CD14-positive monocyte (primary cell): ENCODE results near the gene SFRP4. TPM values are rescaled to one million over a fixed set of nuclear protein-coding genes. Genes with fewer than 3 reads are reported as not detected.

ENCODE experiments used
- DNase-seq, 3 donors: peaks; one replicate each; pipeline ENCODE4 v3.0.0-alpha.2; 2011 to 2022
- H2AFZ ChIP-seq: 2 replicates; pipeline ENCODE4 v1.6.0; 2012; ENCODE audit warnings: mild to moderate bottlenecking, low read depth, low read length, inconsistent platforms; ENCODE audit not compliant: insufficient read depth, poor library complexity, severe bottlenecking
- H3K27ac ChIP-seq, 2 donors: 1 replicate in 1 of 2; 2 replicates in 1 of 2; pipeline ENCODE4 v1.5.1; 2012 to 2013; ENCODE audit warnings: low read length in 2 of 2, control low read depth in 1 of 2, inconsistent platforms in 1 of 2, low read depth in 1 of 2, mild to moderate bottlenecking in 1 of 2
- H3K27me3 ChIP-seq, 2 donors: one replicate each; pipeline versions ENCODE4 v1.6.0 to v1.6.1; 2011 to 2013; ENCODE audit warnings: low read length in 2 of 2; ENCODE audit not compliant: control insufficient read depth in 2 of 2, insufficient read depth in 2 of 2
- H3K36me3 ChIP-seq, 2 donors: replicated peaks in 1 of 2; 1 replicate in 1 of 2; 2 replicates in 1 of 2; pipeline versions ENCODE4 v1.5.1 to v1.6.1; 2012 to 2013; ENCODE audit warnings: low read length in 2 of 2, control low read depth in 1 of 2, inconsistent platforms in 1 of 2, mild to moderate bottlenecking in 1 of 2; ENCODE audit not compliant: insufficient read depth in 2 of 2, control insufficient read depth in 1 of 2
- H3K4me1 ChIP-seq, 2 donors: 1 replicate in 1 of 2; 2 replicates in 1 of 2; pipeline versions ENCODE4 v1.5.1 to v1.6.1; 2012 to 2013; ENCODE audit warnings: low read length in 2 of 2, control low read depth in 1 of 2, inconsistent platforms in 1 of 2, mild to moderate bottlenecking in 1 of 2, moderate library complexity in 1 of 2; ENCODE audit not compliant: insufficient read depth in 2 of 2, control insufficient read depth in 1 of 2
- H3K4me2 ChIP-seq: replicated peaks from 2 replicates; pipeline ENCODE3; 2012; ENCODE audit warnings: low read length, moderate library complexity, mild to moderate bottlenecking; ENCODE audit not compliant: poor library complexity, severe bottlenecking; ENCODE audit errors: extremely low read depth
- H3K4me3 ChIP-seq, 3 experiments: fragments of 200-600 bp in 1 of 3; sonication (generic) in 1 of 3; replicated peaks in 1 of 3; 1 replicate in 2 of 3; 2 replicates in 1 of 3; pipeline ENCODE4 v1.5.1; 2011 to 2013; ENCODE audit warnings: low read length in 3 of 3, mild to moderate bottlenecking in 3 of 3, control low read depth in 2 of 3, low read depth in 2 of 3, inconsistent platforms in 1 of 3, moderate library complexity in 1 of 3
- H3K79me2 ChIP-seq: 2 replicates; pipeline ENCODE4 v1.6.0; 2012; ENCODE audit warnings: mild to moderate bottlenecking, control low read depth, inconsistent platforms, low read length, moderate library complexity; ENCODE audit not compliant: insufficient read depth
- H3K9ac ChIP-seq: 2 replicates; pipeline ENCODE4 v1.6.0; 2017; ENCODE audit warnings: low read length, mild to moderate bottlenecking; ENCODE audit not compliant: insufficient read depth, poor library complexity, severe bottlenecking
- H3K9me3 ChIP-seq, 2 donors: replicated peaks in 1 of 2; 1 replicate in 1 of 2; 2 replicates in 1 of 2; pipeline versions ENCODE4 v1.5.1 to v1.6.1; 2012 to 2013; ENCODE audit warnings: low read length in 2 of 2, control low read depth in 1 of 2; ENCODE audit not compliant: control insufficient read depth in 1 of 2, insufficient read depth in 1 of 2
- H4K20me1 ChIP-seq: 2 replicates; pipeline ENCODE4 v1.6.0; 2012; ENCODE audit warnings: mild to moderate bottlenecking, low read length, control low read depth, moderate library complexity; ENCODE audit not compliant: insufficient read depth
- H3K27ac Mint-ChIP-seq, 7 donors: one replicate each; pipeline ENCODE4 v1.8.0; 2020; ENCODE audit warnings: mild to moderate bottlenecking in 7 of 7, mixed read lengths in 7 of 7, moderate library complexity in 6 of 7, inconsistent platforms in 2 of 7
- H3K27me3 Mint-ChIP-seq, 3 donors: one replicate each; pipeline ENCODE4 v1.8.0; 2021 to 2022; ENCODE audit warnings: low read depth in 3 of 3, mild to moderate bottlenecking in 3 of 3, mixed read lengths in 3 of 3, moderate library complexity in 3 of 3, inconsistent platforms in 1 of 3
- H3K36me3 Mint-ChIP-seq, 2 donors: one replicate each; pipeline ENCODE4 v1.8.0; 2020; ENCODE audit warnings: mixed read lengths in 2 of 2, inconsistent platforms in 1 of 2, mild to moderate bottlenecking in 1 of 2
- H3K4me1 Mint-ChIP-seq: one replicate; pipeline ENCODE4 v1.8.0; 2020; ENCODE audit warnings: mild to moderate bottlenecking, mixed read lengths
- H3K4me3 Mint-ChIP-seq, 2 donors: one replicate each; pipeline ENCODE4 v1.8.0; 2020; ENCODE audit warnings: mild to moderate bottlenecking in 2 of 2, mixed read lengths in 2 of 2, moderate library complexity in 1 of 2
- H3K9me3 Mint-ChIP-seq, 7 donors: one replicate each; pipeline ENCODE4 v1.8.0; 2020 to 2022; ENCODE audit warnings: mixed read lengths in 7 of 7, mild to moderate bottlenecking in 6 of 7, moderate library complexity in 6 of 7, inconsistent platforms in 2 of 7
- CTCF ChIP-seq: fragments of 200-600 bp; IDR thresholded peaks from one replicate; pipeline ENCODE4 v1.8.0; 2022; ENCODE audit warnings: antibody characterized with exemption, mild to moderate bottlenecking
- WGBS: methylation state at CpG from one replicate; pipeline ENCODE4 v1.1.5; 2013; ENCODE audit warnings: missing lambda C conversion rate; ENCODE audit not compliant: insufficient coverage; 5-methylcytosine and 5-hydroxymethylcytosine counted together
- intact Hi-C, 2 donors: fragments of 100-400 bp; cut with micrococcal nuclease; formaldehyde crosslinking; loops; one replicate each; pipeline versions ENCODE4 v1.15.0 to v1.15.1; 2023
- polyA plus RNA-seq, 3 donors: library from polyadenylated mRNA; depleted of rRNA in 1 of 3; unstranded in 2 of 3; stranded (reverse) in 1 of 3; fragments of 300-500 nt in 2 of 3; fragments of >200 nt in 1 of 3; fragmentation: Illumina TruSeq in 2 of 3; gene quantifications; 1 replicate in 2 of 3; 2 replicates in 1 of 3; pipeline ENCODE4 v1.2.3, GENCODE V29; 2012 to 2021

Gene SFRP4
- polyA plus RNA-seq, 3 donors, result not detected

DNA sequence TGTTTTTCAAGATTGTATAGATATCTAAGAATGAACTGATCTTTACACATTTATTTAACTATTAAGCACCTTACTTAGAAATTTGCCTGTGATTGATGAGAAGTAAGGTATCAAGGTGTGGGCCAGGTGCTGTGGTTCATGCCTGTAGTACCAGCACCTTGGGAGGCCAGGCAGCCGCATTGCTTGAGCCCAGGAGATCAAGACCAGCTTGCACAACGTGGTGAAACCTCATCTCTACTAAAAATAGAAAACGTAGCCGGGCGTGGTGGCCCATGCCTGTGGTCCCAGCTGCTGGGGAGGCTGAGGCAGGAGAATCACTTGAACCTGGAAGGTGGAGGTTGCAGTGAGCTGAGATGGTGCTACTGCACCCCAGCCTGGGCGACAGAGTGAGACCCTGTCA, 34.5 kb downstream of the SFRP4 start:
- no peaks in the 10 kb centered on the region for H3K27me3 Mint-ChIP-seq
- H3K27me3 ChIP-seq, result no peaks in the 10 kb centered on the region
- H3K9ac ChIP-seq, result no peak overlapping the region
- peaks cover 0 to 18% of the 10 kb centered on the region in 2 donors for H3K36me3 ChIP-seq
- H3K4me3 ChIP-seq, result no peak overlapping the region
- no peak overlapping the region for H3K4me2 ChIP-seq
- H2AFZ ChIP-seq, result no peak overlapping the region
- no peaks in the 10 kb centered on the region for H3K79me2 ChIP-seq
- no peak overlapping the region for H3K27ac ChIP-seq
- H3K36me3 Mint-ChIP-seq, result peaks cover 32 to 63% of the 10 kb centered on the region in 2 donors
- H3K9me3 Mint-ChIP-seq, result peaks cover 3 to 20% (median 16%) of the 10 kb centered on the region in 7 donors
- peaks cover 4 to 15% of the 10 kb centered on the region in 2 donors for H3K9me3 ChIP-seq
- H3K4me1 ChIP-seq, result no peaks in the 10 kb centered on the region
- TF ChIP-seq CTCF, result no peak
- H3K4me1 Mint-ChIP-seq, result no peaks in the 10 kb centered on the region
- no peaks in the 10 kb centered on the region for H4K20me1 ChIP-seq
- intact Hi-C loops, result no loop called here
- DNase-seq, result no peak
- 100% methylated on average over 1 of the region's 6 CpGs for WGBS
- no peak overlapping the region for H3K4me3 Mint-ChIP-seq
- no peak overlapping the region for H3K27ac Mint-ChIP-seq

Other genes with a start within 250 kb of the SFRP4 start
- 10 to 100 TPM; 25.4 to 26.6 (median 25.5) TPM for gene GPR141, start 233.1 kb downstream of the SFRP4 start, polyA plus RNA-seq
- gene NME8, start 68.2 kb downstream of the SFRP4 start, polyA plus RNA-seq, result 1 to 10 TPM; 3.2 to 8.8 (median 4.8) TPM
- 1 to 10 TPM in 2 of 3 donors, under 1 TPM in 1; 0.25 to 1.2 (median 1.1) TPM for gene EPDR1, start 3.8 kb upstream of the SFRP4 start, polyA plus RNA-seq